HL-60/S4 treated with retinoic acid at 250 ng/mL for 4 days and 3 days (cell line): Measurements from ENCODE around the gene PDGFRB.
"Not testable (repeated sequence)": the region's sequence is repeated elsewhere in the genome, so short reads cannot be mapped to it uniquely, and the experiment has no call there.

Experiments
- in situ Hi-C: fragments of 300-500 bp; cut with MboI; formaldehyde crosslinking; loops from 2 replicates; pipeline ENCODE4 v1.7.0; 2022; ENCODE audit warnings: low sequenced_read_pairs

The PDGFRB gene

DNA sequence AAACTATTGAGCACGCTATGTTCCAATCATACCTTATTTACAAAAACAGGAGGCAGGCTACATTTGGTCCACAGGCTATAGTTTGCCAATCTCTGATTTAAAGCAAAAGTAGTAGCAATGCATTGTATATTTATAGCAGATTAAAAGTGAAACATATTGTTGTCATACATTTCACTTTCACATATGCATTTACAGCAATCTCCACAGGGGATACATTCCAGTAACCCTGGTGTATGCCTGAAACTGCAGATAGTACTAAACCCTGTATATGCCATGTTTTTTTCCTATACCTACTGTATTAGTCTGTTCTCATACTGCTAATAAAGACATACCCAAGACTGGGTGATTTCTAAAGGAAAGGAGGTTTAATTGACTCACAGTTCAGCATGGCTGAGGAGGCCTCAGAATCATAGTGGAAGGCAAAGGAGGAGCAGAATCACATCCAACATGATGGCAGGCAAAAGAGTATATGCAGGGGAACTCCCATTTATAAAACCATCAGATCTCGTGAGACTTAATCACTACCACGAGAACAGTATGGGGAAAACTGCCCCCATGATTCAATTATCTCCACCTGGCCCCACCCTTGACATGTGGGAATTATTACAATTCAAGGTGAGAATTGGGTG is 63.4 kb downstream of the PDGFRB start:
- in situ Hi-C loops = no loop called here

GRCh38 chr5:150085950-150086715 is 69.5 kb downstream of the PDGFRB start, which contains the start of gene CSF1R:
TSS of gene CSF1R (minus strand) at chr5:150086554. CDS start at chr5:150086427, 127 bp downstream.
- in situ Hi-C loops = no loop called here

GRCh38 chr5:150085191-150085912 is 70.3 kb downstream of the PDGFRB start:
- in situ Hi-C loops = no loop called here

DNA sequence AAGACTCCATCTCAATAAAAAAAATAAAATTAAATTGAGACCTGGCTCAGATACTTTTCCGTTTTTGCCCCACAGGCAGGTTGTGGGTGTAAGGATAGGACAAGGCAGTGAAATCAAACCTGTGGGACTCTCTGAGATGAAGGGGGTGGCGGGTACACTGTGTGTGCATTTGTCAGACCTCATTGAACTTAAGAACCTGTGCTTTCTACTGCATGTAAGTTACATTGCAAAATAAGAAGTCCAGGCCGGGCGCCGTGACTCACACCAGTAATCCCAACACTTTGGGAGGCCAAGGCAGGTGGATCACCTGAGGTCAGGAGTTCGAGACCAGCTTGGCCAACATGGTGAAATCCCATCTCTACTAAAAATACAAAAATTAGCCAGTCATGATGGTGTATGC is 70.9 kb downstream of the PDGFRB start:
- in situ Hi-C loops = not testable (repeated sequence)

DNA sequence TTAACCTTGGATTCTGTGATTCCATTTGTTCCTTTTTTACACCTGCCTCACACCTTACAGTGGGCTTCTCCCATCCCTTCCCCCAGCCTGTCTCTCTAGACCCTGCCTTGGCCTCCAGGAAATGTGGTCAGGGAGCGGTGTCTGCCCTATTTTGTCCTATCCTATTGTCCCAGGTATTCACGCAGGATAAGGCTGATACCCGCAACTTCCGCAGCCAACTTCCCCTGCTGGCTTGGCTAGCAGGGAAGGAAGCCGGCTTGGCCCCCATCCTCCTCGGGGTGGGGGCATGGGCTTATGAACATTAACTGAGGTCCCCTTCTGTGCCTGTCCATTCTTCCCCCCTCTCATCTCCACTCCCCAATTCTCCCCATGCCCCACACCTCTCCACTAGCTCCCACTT is 72.8 kb downstream of the PDGFRB start:
- in situ Hi-C loops = no loop called here

DNA sequence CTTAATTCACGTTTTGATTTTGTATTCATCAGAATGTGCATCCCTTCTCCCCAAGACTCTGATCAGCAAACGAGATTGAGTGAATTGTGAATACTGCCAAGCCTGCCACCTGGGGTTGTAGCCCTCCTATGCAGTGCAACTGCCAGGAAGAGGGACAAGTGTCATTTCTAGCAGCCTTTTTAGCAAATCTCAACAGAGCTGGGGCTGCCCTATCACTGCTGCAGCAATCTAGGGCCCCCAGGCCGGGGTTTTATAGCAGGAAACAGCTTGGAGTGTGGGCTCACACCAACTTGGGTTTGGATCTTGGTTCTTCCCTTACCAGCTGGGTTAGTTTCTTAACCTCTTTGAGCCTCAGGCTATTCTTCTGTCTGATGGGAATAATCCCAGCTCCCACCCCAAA is 73.3 kb downstream of the PDGFRB start:
- in situ Hi-C loops = no loop called here

- in situ Hi-C loops = no loop called here
Measured at GRCh38 chr5:150081541-150082283, 73.9 kb downstream of the PDGFRB start.

DNA sequence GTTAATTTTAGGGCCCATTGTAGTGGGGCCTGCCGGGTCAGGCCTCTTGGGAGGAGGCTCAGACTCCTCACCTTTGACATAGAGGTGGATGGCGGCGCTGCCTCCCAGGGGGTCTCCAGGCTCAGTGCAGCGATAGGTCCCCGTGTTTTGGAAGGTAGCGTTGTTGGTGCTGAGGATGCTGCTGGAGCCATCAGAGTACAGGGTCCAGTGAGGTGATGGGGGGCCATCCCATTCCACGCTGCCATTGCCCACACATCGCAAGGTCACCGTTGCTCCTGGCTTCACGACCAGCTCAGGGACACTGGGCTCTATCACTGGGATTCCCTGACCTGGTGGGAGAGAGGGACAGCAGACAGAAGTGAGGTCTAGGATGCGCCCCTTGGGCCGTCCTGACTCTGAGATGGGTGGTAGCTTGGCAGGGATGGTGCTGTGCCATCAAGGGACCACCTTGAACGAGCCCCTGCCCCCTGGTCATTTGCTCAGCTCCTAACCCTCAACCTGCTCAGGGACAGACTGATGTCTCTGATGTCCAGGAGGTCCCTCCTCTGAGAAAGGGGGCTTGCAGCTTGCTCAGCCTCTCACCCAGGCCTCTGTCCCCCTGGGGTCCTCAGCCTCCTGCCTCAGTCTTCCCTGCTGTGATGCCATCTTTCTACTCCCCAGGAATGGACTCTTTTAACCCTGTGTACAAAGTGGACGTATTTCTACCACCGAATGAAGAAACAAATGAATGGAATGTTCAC is 74.8 kb downstream of the PDGFRB start:
- in situ Hi-C loops = no loop called here

DNA sequence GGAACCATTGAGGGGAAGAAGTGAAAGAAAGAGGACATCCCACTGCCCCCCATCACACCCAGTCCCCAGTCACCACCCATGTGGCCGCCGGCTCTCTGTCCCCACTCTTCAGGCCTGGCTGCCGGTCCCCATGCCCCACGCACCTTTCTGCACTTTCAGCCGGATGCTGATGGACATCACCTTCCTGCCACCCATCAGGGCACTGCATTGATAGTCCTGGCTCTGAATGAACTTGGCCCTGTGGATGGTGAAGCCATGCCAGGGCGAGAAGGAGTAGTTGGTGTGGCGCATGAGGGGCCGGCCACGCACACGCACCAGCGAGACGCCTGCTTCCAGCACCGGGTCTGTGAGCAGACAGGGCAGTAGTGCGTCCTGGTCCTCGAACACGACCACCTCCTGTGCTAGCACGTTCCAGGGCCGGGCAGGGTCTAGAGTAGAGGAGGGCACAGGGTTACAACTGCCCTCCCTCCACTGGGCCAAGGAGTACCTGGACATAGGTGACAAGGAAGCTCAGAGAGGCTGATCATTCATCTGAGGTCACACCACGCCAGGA is 75.7 kb downstream of the PDGFRB start:
- in situ Hi-C loops = no loop called here

DNA sequence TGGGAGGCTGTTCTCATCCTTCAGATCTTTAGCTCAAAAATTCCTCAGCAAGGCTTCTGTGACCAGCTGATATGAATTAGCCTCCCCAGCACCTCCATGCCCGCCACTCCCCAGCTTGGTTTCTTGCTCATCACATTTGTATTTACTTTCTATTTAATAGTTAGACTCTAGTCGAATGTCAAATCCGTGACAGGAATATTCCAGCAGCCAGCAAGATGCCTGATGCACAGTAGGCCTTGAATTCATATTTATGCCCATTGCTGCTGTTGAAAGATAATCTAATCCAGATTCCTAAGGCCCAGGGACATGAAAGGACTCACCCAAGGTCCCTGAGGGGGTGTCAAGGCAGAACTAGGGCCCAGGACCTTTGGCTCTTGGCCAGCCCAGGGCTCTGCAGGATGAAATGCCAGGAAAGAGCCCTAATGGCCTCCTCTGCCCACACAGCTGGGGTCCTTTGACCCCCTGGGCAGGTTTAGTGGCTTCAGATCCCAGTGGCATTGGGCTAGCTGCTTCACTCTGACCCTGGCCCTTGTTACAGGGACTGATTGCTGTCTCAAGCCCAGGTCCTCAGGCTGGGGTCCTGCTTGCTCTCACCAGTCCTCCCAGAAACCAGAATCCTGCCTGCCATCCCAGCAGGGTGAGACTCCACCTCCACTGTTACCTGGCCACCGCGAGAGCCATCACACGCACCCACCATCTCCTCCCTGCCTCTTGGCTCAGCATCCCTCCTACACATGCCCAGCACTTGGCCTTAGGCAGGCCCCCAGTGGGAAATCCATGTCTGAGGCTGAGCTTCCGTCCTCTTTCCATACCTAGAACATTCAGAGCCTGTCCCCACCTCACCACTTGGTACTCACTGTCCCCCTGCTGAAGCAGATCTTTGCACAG is 76.6 kb downstream of the PDGFRB start:
- in situ Hi-C loops = no loop called here

DNA sequence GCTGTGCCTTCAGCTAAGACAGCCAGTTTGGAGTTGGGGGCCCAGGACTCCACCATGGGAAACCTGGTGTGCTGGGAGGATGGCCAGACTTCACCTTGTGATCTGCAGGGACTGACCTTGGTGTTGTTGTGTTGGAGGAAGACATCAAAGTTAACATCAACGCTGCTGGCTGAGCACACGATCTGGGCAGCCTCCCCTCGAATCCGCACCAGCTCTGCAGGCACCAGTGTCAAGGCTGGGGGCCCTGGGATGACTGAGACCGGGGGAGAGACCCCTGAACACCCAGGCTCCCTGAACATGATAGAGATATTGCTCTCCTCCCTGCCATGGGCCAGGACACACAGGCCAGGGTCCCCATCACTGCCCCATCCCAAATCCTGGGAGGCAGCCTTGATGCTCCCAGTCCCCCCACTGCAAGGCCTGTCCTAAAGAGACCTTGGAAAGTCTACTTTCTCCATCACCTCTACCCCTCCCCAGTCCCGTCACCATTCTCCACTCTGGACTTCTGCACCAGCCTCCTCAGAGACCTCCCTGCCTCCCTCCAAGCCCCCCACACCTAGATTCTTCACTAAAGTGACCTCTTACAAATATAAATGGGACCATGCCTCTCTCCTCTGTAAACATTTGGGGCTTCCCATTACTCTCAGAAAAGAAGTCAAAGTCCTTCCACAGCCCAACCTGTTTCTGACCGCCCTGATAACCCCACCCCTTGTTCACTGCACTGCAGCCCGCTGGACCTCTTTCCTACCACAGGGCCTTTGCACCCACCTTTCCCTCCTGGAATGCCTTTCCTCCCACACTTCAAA is 77.4 kb downstream of the PDGFRB start:
- in situ Hi-C loops = no loop called here

DNA sequence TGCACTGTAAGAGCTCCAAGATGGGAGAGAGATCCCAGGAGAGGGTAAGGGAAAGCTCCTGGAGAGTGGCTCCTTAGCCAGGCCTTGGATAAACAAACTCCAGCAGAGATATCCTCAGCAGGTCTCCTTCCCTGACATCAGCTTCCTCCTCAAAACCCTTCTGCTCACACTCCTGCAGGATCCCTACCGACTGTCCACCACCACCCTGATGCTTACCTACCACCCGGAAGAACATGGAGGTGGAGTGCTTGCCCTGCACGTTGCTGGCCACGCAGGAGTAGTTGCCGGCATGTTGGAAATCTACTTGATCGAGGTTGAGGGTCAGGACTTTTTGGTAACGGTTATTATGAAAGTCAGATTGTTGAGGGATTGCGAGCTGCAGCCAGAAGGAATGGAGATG is 78.6 kb downstream of the PDGFRB start:
- in situ Hi-C loops = no loop called here

DNA sequence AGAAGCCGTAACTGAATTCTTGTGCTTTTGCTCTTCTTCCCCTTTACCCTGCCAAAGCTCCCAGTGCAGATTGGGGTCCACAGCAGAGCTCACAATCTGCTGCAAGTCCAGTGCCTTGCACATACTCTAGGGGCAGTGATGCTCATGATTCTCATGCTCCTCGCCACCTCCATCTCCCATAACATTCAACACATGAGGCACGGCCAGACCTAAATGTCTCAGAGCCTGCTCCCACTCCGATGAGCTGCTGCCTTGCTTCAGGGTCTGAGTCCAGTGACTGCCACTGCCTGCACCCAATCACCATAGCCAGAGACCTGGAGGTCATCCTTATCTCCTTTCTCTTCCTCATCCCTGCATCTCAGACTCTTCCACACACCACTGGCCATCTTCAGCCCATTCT is 79.8 kb downstream of the PDGFRB start:
- in situ Hi-C loops = no loop called here

DNA sequence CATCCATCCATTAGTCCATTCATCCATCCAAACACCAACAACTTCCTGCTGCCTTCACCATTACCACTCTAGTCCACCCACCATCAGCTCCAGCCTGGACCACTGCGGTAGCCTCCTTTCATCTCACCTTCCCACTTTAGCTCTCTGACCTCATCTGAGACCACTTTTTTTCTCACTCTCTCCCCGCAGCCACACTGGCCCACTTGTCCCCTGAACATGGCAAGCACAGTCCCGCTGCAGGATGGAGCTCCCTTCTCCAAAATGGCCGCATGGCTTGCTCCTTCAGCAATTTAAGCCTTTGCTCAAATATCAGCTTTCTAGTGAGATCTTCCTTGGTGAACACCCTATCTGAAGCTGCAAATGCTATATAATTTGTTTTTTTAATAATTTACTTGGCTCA is 80.4 kb downstream of the PDGFRB start:
- in situ Hi-C loops = no loop called here

DNA sequence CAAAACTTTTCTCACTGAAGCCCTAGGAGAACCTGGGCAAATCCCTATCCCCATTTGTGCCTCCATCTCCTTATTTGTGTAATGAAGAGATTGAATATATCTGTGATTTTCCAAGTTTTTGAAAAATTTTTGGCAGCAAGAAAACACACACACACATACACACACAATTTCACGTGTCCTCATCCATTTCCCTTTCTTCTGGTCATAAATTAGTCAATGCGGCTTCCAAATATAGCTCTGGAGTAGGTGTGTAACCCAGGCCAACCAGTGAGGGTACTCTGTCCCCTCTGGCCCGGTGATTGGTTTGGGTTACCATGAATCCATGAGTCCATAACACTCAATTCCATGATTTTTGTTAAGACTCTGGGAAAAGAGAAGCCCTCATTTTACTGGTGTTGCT is 82.0 kb downstream of the PDGFRB start:
- in situ Hi-C loops = no loop called here

- in situ Hi-C loops = no loop called here
Measured at GRCh38 chr5:150073086-150073625, 82.5 kb downstream of the PDGFRB start.

DNA sequence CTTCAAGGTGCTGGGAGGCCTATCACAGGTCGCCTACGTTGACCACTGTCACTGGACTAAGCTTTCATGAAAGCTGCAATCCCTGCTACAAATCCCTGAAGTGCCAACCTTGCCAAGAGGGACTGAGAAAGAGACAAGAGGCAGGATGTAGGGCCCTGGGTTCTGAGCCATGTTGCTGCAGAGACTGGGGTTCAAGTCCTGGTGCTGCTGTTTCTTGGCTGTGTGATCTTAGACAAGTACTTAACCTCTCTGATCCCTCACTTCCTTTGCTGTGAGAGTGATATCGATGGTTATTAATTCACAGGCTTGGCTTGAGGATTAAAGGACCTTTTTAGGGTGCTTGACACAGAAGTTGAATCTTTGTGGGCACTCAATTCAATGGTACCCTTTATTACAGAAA is 84.8 kb downstream of the PDGFRB start:
- in situ Hi-C loops = no loop called here
